T-cell (primary cell): ENCODE measurements around the gene MS4A10. TPM values are rescaled to one million over a fixed set of nuclear protein-coding genes. Genes with fewer than 3 reads are reported as not detected.

Source experiments
- ATAC-seq, 4 experiments: fragments of 200-7000 bp in 3 of 4; fragments of 150-1000 bp in 1 of 4; cut with Tn5 transposase; replicated peaks in 1 of 4; 1 replicate in 3 of 4; 2 replicates in 1 of 4; pipeline ENCODE4 v1.10.0; 2021; ENCODE audit warnings: moderate library complexity in 3 of 4, mild to moderate bottlenecking in 2 of 4, moderate number of reproducible peaks in 1 of 4
- CTCF ChIA-PET, 2 donors: fragments of 300-600 bp; sonication (Branson Sonifier 250); formaldehyde crosslinking; loops; one replicate each; lab custom pipeline; 2022; ENCODE audit warnings: antibody characterized with exemption in 2 of 2; lab: Charles Lee
- POLR2A ChIA-PET, 2 donors: fragments of 300-600 bp; sonication (Branson Sonifier 250); formaldehyde crosslinking; loops; one replicate each; lab custom pipeline; 2022; ENCODE audit warnings: antibody characterized with exemption in 2 of 2; lab: Charles Lee
- DNase-seq, 35 experiments: peaks; one replicate each; pipeline versions ENCODE4 v3.0.0 to v3.0.0-alpha.2; 2013 to 2023
- H3K27ac ChIP-seq: one replicate; pipeline ENCODE4 v1.5.1; 2013; ENCODE audit warnings: low read length
- H3K27me3 ChIP-seq, 2 experiments: replicated peaks in 1 of 2; 1 replicate in 1 of 2; 2 replicates in 1 of 2; pipeline versions ENCODE4 v1.6.1 to v1.7.0; 2013; ENCODE audit warnings: low read length in 1 of 2, mixed read lengths in 1 of 2; ENCODE audit not compliant: control insufficient read depth in 2 of 2, insufficient read depth in 2 of 2; ENCODE audit errors: extremely low read depth in 1 of 2
- H3K36me3 ChIP-seq, 2 donors: 1 replicate in 1 of 2; 2 replicates in 1 of 2; pipeline versions ENCODE4 v1.6.1 to v1.7.0; 2013; ENCODE audit warnings: low read length in 1 of 2; ENCODE audit not compliant: control insufficient read depth in 2 of 2, insufficient read depth in 1 of 2; ENCODE audit errors: extremely low read depth in 1 of 2
- H3K4me1 ChIP-seq, 2 experiments: 1 replicate in 1 of 2; 2 replicates in 1 of 2; pipeline versions ENCODE4 v1.6.1 to v1.7.0; 2013; ENCODE audit warnings: low read length in 2 of 2, mixed read lengths in 1 of 2; ENCODE audit not compliant: insufficient read depth in 2 of 2, control insufficient read depth in 1 of 2; ENCODE audit errors: extremely low read depth in 1 of 2
- H3K4me3 ChIP-seq, 2 donors: 1 replicate in 1 of 2; 2 replicates in 1 of 2; pipeline versions ENCODE4 v1.5.1 to v1.7.0; 2013; ENCODE audit warnings: mild to moderate bottlenecking in 2 of 2, low read length in 1 of 2, moderate library complexity in 1 of 2; ENCODE audit not compliant: control insufficient read depth in 1 of 2; ENCODE audit errors: extremely low read depth in 1 of 2
- H3K9me3 ChIP-seq: 2 replicates; pipeline ENCODE4 v1.7.0; 2013
- H3K27ac Mint-ChIP-seq, 2 donors: one replicate each; pipeline ENCODE4 v1.8.0; 2020 to 2021; ENCODE audit warnings: mild to moderate bottlenecking in 2 of 2, mixed read lengths in 2 of 2
- H3K27me3 Mint-ChIP-seq, 2 donors: one replicate each; pipeline ENCODE4 v1.8.0; 2021 to 2022; ENCODE audit warnings: mixed read lengths in 2 of 2
- H3K36me3 Mint-ChIP-seq: one replicate; pipeline ENCODE4 v1.8.0; 2021; ENCODE audit warnings: mixed read lengths
- H3K4me1 Mint-ChIP-seq, 3 donors: one replicate each; pipeline ENCODE4 v1.8.0; 2020 to 2022; ENCODE audit warnings: mixed read lengths in 3 of 3, mild to moderate bottlenecking in 1 of 3
- H3K4me3 Mint-ChIP-seq, 3 donors: one replicate each; pipeline ENCODE4 v1.8.0; 2020 to 2022; ENCODE audit warnings: mild to moderate bottlenecking in 3 of 3, mixed read lengths in 3 of 3, moderate library complexity in 3 of 3
- H3K9me3 Mint-ChIP-seq, 3 donors: one replicate each; pipeline ENCODE4 v1.8.0; 2020 to 2022; ENCODE audit warnings: mixed read lengths in 3 of 3
- WGBS: methylation state at CpG from one replicate; pipeline ENCODE4 v1.1.5; 2013; ENCODE audit warnings: missing lambda C conversion rate; ENCODE audit not compliant: insufficient coverage; 5-methylcytosine and 5-hydroxymethylcytosine counted together
- total RNA-seq, 35 experiments: library from RNA in 6 of 35; stranded (reverse) in 6 of 35; fragments of 120-200 nt in 1 of 35; gene quantifications; one replicate each; pipeline versions ENCODE4 v1.2.1 to v1.2.4 and lab custom pipeline; 2013 to 2026

MS4A10 gene
- total RNA-seq, 5 donors from 2014 or later (not counting 1 experiment from before 2014, with no cell fraction given) = not detected

DNA sequence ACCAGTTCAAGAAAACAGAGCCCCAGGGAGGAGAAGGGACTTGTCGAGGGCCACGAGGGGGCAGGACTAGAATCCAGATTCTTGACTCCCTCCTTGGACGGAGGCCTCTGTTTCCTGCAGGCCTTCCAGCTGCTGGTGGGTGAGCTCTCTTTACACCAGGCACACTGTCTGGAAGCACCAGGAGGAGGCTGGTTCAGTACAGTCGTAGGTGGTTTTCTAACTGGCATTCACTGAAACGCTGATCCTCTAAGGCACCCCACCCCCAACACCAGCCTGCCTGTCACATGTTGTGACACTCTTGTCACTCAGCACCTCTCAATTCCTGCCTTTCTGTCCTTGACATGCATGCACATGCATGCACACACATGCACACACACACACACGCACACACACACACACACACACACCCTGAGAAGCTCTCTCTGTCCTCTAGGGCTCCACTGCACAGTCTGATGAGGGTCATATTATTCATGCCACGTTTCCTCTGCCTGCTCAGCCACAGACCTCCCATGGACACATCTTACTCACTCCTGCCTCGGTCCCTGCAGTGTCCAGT is 751 bp downstream of the MS4A10 start:
- Mint-ChIP-seq H3K9me3 (no peaks in the 10 kb centered on the region), H3K4me3 (no peak overlapping the region), H3K36me3 (no peaks in the 10 kb centered on the region), H3K27me3 (no peaks in the 10 kb centered on the region), H3K4me1 (peaks cover 0 to 7% (median 0%) of the 10 kb centered on the region in 3 donors), H3K27ac (no peak overlapping the region)
- POLR2A ChIA-PET = no interaction called here
- peaks cover 0 to 5% of the 10 kb centered on the region in 2 experiments for H3K27me3 ChIP-seq
- CTCF ChIA-PET = no interaction called here
- H3K4me1 ChIP-seq = no peaks in the 10 kb centered on the region
- no peaks in the 10 kb centered on the region for H3K9me3 ChIP-seq
- DNase-seq (no peak), ATAC-seq (no peak)
- WGBS = 63% methylated on average over 8 of the region's 8 CpGs
- no peak overlapping the region for H3K27ac ChIP-seq
- H3K4me3 ChIP-seq = no peak overlapping the region
- H3K36me3 ChIP-seq = no peaks in the 10 kb centered on the region

DNA sequence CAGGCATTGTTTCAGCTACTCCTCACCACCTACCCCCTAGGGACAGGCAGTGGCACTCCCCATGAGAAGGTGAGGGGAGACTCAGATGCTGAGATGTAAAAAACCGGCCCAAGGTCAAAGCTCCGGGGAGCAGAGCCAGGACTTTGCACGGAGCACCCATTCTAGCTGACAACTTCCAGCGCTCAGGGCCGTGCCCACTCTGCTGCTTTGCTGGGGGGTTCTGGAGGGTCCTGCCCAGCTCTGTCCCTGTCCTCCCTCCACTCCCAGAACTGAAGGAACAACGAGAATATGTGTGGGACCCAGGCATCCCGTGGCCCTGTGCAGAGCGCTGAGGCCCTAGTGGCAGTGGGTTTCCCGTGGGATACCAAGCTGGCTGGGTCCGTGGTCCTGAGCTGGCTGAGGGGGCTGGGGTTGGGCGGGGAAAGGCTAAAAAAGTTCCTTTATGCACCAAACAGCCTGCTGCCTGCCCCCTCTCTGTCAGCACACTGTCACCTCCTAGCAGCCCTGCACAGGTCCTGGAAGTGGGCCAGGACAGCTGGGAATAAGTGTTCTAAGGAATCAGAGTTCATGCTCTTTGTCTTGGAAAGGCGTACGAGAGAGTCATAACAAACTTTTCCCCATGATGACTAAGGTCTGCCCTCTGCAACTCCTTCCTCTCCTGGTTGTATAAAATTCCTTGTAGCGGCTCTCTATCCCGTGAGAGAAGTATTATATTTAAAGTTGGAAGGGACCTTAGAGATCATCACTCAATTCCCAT is 1.9 kb downstream of the MS4A10 start:
- no peak overlapping the region for H3K4me3 Mint-ChIP-seq
- H3K36me3 ChIP-seq = no peaks in the 10 kb centered on the region
- no peaks in the 10 kb centered on the region for H3K27me3 Mint-ChIP-seq
- CTCF ChIA-PET = no interaction called here
- peaks cover 0 to 3% of the 10 kb centered on the region in 2 experiments for H3K27me3 ChIP-seq
- H3K27ac ChIP-seq = no peak overlapping the region
- H3K4me3 ChIP-seq = no peak overlapping the region
- H3K4me1 Mint-ChIP-seq = peaks cover 0 to 7% (median 0%) of the 10 kb centered on the region in 3 donors
- no peaks in the 10 kb centered on the region for H3K9me3 Mint-ChIP-seq
- WGBS = 90% methylated on average over 5 of the region's 15 CpGs
- H3K4me1 ChIP-seq = no peaks in the 10 kb centered on the region
- H3K9me3 ChIP-seq = no peaks in the 10 kb centered on the region
- POLR2A ChIA-PET = no interaction called here
- H3K27ac Mint-ChIP-seq = no peak overlapping the region
- DNase-seq = no peak
- no peaks in the 10 kb centered on the region for H3K36me3 Mint-ChIP-seq
- no peak for ATAC-seq

DNA sequence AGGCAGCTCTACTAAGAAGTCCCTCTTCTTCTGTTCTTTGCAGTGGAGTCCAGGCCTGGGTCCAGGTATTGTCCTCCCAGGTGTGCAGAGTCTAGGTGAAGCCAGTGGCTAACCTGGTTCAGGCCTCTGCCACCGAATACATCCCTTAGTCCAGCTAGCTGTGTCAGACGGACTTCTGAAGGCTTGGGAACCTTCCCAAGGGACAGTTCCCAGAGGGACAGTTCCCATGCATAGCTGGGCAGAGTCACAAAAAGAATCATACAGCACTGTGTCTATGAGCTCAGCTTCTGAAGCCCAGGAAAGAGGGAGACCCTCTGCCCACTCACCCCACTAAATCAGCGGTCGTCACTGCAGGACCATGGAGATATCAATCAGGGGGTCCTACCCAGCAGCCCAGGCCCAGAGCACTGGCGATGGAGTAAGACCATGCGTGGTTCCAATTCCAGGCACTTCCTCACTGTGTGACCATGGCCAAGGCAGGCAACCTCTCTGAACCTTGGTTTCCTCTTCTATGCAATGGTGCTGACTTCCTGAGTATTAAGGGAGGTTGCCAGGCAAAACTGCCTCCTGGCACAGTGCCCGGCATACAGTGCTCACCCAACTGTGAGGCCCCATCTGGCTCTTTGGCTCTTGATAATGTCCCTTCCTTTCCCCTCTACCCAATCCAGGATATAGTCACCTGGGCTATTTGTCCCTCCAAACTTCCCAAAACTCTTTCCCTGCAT is 3.4 kb downstream of the MS4A10 start:
- Histone ChIP-seq H3K36me3 (no peaks in the 10 kb centered on the region), H3K27me3 (no peaks in the 10 kb centered on the region), H3K27ac (no peak overlapping the region), H3K9me3 (no peaks in the 10 kb centered on the region), H3K4me3 (no peak overlapping the region), H3K4me1 (no peaks in the 10 kb centered on the region)
- DNase-seq (no peak), ATAC-seq (no peak)
- H3K4me1 Mint-ChIP-seq = peaks cover 0 to 7% (median 0%) of the 10 kb centered on the region in 3 donors
- no peak overlapping the region for H3K4me3 Mint-ChIP-seq
- no peaks in the 10 kb centered on the region for H3K9me3 Mint-ChIP-seq
- ChIA-PET CTCF (no interaction called here), POLR2A (no interaction called here)
- no peaks in the 10 kb centered on the region for H3K36me3 Mint-ChIP-seq
- no peak overlapping the region for H3K27ac Mint-ChIP-seq
- no peaks in the 10 kb centered on the region for H3K27me3 Mint-ChIP-seq
- 82% methylated on average over 3 of the region's 7 CpGs for WGBS

DNA sequence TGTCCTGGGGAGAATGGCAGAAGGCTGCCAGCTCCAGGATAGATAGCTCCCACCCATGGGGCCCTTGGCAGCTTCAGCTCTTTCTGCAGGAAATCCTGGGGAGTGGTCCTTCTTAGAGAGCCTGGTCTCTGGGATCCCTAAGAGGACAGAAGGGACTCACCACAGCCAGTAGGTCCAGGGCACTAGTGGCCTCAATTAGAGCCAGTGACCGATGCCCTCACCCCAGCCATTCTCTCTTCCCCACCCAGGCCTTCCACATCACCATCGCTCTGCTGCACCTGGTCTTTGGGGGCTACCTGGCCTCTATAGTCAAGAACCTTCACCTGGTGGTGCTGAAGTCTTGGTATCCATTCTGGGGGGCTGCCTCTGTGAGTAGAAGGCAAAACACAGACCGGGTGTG is 5.6 kb downstream of the MS4A10 start:
- H3K4me1 Mint-ChIP-seq = peaks cover 0 to 7% (median 0%) of the 10 kb centered on the region in 3 donors
- H3K4me1 ChIP-seq = no peaks in the 10 kb centered on the region
- CTCF ChIA-PET = no interaction called here
- H3K27ac Mint-ChIP-seq = no peak overlapping the region
- H3K9me3 Mint-ChIP-seq = no peaks in the 10 kb centered on the region
- H3K4me3 Mint-ChIP-seq = no peak overlapping the region
- DNase-seq (no peak), ATAC-seq (no peak)
- H3K4me3 ChIP-seq = no peak overlapping the region
- no peaks in the 10 kb centered on the region for H3K36me3 ChIP-seq
- POLR2A ChIA-PET = interaction anchor here in 1 of 2 donors (0.6 kb wide), 1 partner anchor 15 kb away, joined by 5 read pairs; no protein-coding TSS in a partner anchor
- H3K9me3 ChIP-seq = no peaks in the 10 kb centered on the region
- H3K27me3 ChIP-seq = peaks cover 0 to 5% of the 10 kb centered on the region in 2 experiments
- H3K27me3 Mint-ChIP-seq = no peaks in the 10 kb centered on the region
- WGBS = 86% methylated on average over 2 of the region's 3 CpGs
- H3K36me3 Mint-ChIP-seq = no peaks in the 10 kb centered on the region
- no peak overlapping the region for H3K27ac ChIP-seq

DNA sequence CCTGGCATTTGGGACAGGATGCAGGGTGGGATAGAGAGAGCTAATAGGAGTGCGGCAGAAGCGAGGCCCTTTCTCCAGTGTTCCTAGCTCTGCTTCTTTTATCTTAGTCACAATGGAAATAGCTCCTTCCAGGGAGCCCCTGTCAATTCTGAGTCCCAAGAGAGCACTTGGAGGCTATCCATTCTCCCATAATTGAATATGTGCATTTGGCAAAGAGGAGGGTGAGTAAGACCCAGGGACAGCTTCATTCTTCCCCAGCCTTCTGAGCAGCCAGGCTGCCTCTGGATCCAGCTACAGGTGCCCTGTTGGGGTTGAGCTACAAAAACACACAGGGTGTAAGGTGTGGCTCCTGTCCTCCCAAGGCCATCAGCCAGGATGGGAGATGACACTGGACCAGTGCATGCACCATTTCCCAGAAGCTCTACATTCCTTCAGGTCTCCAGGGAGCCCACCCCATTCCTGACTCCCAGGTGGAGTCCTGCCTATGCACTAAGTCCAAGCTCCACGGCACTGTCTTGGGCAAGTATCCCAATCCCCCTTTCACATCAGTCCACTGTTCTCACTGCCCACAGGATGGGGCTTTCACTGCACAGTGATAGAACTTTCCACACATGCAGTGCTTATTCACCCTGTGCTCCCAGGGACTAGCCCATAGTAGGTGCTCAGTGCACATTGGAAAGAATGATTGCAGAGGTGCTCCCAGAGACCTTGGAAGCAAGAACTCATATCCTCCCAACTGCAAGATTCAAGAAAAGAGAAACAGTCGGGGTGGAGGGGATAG is 6.2 kb downstream of the MS4A10 start:
- no peaks in the 10 kb centered on the region for H3K36me3 Mint-ChIP-seq
- no peak overlapping the region for H3K4me3 ChIP-seq
- no peaks in the 10 kb centered on the region for H3K9me3 ChIP-seq
- CTCF ChIA-PET = interaction anchor here (0.6 to 0.7 kb wide), 2 partner anchors 500 to 650 kb away, joined by 3 to 4 read pairs; no protein-coding TSS in a partner anchor
- H3K9me3 Mint-ChIP-seq = no peaks in the 10 kb centered on the region
- no peak overlapping the region for H3K27ac Mint-ChIP-seq
- 95% methylated on average over 2 of the region's 4 CpGs for WGBS
- no peaks in the 10 kb centered on the region for H3K36me3 ChIP-seq
- H3K27ac ChIP-seq = no peak overlapping the region
- H3K27me3 Mint-ChIP-seq = no peaks in the 10 kb centered on the region
- DNase-seq (no peak), ATAC-seq (no peak)
- H3K4me1 ChIP-seq = no peaks in the 10 kb centered on the region
- H3K4me3 Mint-ChIP-seq = no peak overlapping the region
- peaks cover 0 to 6% of the 10 kb centered on the region in 2 experiments for H3K27me3 ChIP-seq
- H3K4me1 Mint-ChIP-seq = peaks cover 0 to 7% (median 0%) of the 10 kb centered on the region in 3 donors
- POLR2A ChIA-PET = no interaction called here

DNA sequence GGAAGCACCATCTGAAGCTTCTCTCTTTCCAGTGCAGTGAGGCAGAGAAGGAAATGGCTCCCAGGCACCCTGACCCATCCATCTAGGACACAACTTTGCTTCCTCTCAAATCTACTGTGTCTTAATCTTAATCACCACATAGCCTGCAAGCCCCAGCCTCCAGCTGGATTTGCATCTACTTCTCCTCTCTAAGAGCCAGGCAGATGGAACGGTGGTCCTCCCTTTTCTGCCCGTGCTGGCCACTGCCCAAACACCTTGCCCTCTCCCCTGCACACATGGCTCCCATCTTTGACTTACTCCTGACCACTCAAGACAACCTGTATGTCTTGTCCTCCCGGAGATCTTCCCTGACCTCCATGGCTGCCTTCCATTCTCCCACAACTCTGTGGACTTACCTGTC is 7.4 kb downstream of the MS4A10 start:
- no peak for DNase-seq
- WGBS = 77% methylated on average over 2 of the region's 3 CpGs
- Mint-ChIP-seq H3K36me3 (no peaks in the 10 kb centered on the region), H3K27ac (no peak overlapping the region), H3K27me3 (peaks cover 0 to 3% of the 10 kb centered on the region in 2 donors), H3K4me1 (peaks cover 0 to 7% (median 0%) of the 10 kb centered on the region in 3 donors), H3K9me3 (no peaks in the 10 kb centered on the region), H3K4me3 (no peak overlapping the region)
- H3K27me3 ChIP-seq = peaks cover 0 to 6% of the 10 kb centered on the region in 2 experiments
- H3K4me1 ChIP-seq = no peaks in the 10 kb centered on the region
- no peak overlapping the region for H3K27ac ChIP-seq
- ChIA-PET POLR2A (no interaction called here), CTCF (no interaction called here)
- ATAC-seq = no peak
- no peak overlapping the region for H3K4me3 ChIP-seq
- H3K9me3 ChIP-seq = no peaks in the 10 kb centered on the region
- H3K36me3 ChIP-seq = no peaks in the 10 kb centered on the region
